Stimulated activated CD8-positive, alpha-beta memory T cell treated with anti-CD3 and anti-CD28 coated beads, Interleukin-7, amount 100 ng/mL, for 48 hours (primary cell): Measurements from ENCODE around the gene ARMC7.
"Not testable (repeated sequence)": the region's sequence is repeated elsewhere in the genome, so short reads cannot be mapped to it uniquely, and the experiment has no call there.

ENCODE experiments used
- DNase-seq, 2 donors: peaks; one replicate each; pipeline ENCODE4 v3.0.0-alpha.2; 2020; ENCODE audit warnings: low read depth in 1 of 2; ENCODE audit errors: extremely low read depth in 1 of 2

ARMC7 gene

DNA sequence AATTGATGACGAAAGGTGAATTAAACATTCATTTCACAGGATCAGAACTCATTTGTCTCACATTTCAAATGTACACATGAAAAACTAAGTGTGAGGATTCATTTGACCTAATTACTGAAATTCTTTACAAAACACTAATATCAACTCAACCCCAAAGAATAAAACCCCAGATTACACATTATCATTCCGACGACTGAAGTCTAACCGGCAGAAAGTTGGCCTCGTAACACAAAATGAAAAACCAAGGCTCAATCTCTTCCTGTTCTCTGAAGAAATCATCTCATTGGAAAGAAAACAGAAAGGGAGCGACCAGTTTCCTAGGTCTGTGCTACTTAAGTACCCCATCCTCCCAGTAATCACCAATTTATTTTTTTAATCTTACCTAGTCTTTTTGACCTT is 42.8 kb downstream of the ARMC7 start:
- DNase-seq: no peak

DNA sequence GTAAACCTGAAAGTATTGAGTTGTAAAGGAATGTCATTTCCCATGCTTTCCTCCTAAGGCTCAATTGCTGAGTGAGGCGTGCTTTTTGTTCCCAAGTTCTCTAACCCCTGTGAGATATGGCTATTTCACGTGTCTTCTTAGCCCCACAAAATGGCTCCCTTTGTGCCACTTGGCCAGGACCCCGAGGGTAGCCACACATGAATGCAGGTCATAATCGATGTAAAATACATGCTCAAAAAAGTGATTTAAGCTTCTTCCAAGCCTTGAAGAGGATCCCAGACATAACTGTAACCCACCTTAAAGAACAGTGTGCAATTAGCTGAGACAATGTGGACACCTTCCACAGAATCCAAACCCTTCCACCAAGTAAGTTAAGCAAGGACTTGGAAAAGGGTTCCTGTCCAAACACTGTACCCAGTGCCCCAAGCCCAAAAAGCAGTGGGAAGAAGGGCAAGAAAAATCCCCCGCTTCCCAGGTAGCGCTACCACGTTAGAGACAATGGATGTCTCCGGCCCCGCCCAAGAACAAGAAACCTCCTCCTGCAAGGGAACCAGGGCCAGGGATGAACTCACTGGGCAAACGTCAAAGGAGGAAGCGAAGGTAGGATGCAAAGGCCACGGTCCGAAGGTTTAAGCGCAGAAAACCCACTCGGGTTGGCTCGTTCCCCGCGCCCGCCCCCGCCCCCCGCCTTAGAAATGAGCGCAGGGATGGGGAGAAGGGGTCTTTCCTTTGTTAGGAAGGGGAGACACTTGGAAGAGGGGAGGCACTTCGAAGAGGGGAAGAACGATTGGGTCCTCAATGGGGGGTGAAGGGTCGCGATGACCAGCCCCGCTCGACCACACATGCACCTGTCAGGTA is 43.4 kb downstream of the ARMC7 start:
- DNase-seq: no peak

DNA sequence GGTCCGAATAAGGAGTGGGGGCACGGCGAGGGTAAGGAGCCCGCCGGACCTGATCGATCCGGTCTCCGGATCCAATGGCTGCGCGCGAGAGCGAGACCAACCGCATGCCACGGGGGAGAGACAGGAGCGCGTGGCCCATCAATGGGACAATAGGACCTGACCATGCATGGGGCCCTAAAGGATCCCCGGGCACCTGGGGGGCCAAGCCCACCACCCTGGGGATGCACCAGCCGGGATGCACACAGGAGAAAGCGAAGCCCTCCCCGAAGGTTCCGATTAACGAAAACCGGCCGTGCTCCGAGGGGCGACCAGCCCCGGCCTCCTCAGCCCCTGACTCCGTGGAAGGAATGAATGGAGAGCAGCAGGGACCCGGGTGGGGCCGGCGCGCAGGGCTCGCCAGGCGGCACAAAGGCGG is 44.0 kb downstream of the ARMC7 start:
- peak in 1 of 2 donors; percentile 11 for DNase-seq

DNA sequence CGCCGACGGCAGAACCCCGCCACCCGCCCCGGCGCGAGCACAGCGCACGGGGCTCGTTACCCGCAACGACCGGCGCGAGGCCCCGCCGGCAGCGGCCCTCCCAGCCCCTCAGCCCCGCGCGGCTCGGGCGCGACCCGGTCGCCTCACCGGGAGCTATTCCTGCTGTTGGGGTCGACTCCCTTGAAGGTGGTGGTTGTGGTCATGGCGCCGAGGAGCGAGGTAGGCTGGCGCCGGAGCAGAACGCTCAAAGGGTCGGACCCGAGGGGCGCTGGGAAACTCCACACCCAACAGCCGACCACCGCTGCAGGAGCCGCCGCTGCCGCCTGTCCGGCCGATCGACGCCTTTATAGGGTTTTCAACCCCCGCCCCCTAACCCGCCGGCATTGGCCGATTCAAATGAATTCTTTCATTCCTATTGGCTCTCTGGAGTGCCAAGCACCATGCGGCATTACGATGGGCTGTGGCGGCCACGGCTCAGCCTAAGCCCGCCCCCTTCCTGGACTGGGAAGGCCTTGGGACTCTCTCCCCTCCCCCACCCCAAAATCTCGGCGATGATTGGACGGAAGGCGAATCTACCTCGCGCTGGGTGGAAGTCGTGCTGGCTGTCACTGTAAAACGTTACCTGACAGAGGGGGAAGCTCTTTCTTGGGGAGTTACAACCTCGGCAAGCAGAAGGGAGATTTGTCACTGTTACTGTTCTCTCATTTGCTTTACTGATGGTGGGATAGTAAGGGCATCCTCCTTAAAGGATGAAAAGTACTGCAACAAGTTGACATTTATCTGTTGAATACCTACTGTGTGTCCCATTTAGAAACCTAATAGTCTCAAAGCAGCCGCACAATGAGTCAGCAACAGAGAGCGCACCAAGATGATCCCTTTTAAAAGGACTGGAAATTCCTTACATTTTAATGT is 44.7 kb downstream of the ARMC7 start, which contains the start of gene JPT1:
TSS of gene JPT1 (minus strand) at position 318 of the 912 bp plus-strand sequence. CDS start at position 203, 115 bp downstream.
- peak; percentile 93 to 98 for DNase-seq

DNA sequence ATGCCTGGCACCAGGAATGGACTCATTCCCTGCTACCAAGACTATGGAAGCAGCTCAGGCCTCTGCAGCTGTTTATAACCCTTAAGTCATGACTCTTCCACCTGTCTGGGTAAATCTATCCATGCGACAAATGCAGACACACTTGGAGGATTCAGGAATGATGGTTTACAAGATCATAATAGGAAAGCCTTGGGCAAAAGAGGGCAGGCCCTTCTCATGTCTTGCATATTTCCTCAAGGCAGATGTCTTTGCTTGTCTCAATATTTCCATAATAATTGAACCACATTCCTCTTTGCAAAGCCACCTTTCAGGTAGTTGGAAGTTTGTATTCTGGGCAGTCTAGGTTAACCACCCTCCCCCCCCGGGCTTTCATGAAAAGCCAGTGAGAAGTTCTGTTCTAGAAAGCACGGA is 45.4 kb downstream of the ARMC7 start:
- no peak for DNase-seq

DNA sequence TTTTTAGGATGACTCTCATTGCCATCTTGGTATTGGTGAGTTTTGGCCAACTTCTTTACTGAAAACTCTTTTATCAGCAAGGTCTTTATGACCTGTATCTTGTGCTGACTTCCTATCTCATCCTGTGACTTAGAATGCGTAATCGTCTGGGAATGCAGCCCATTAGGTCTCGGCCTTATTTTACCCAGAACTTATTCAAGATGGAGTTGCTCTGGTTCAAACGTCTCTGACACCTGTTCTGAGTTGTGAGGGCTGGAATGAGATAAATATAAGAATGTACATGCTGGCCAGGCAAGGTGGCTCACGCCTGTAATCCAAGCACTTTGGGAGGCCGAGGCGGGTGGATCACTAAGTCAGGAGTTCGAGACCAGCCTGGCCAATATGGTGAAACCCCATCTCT is 48.7 kb downstream of the ARMC7 start:
- DNase-seq: not testable (repeated sequence)

DNA sequence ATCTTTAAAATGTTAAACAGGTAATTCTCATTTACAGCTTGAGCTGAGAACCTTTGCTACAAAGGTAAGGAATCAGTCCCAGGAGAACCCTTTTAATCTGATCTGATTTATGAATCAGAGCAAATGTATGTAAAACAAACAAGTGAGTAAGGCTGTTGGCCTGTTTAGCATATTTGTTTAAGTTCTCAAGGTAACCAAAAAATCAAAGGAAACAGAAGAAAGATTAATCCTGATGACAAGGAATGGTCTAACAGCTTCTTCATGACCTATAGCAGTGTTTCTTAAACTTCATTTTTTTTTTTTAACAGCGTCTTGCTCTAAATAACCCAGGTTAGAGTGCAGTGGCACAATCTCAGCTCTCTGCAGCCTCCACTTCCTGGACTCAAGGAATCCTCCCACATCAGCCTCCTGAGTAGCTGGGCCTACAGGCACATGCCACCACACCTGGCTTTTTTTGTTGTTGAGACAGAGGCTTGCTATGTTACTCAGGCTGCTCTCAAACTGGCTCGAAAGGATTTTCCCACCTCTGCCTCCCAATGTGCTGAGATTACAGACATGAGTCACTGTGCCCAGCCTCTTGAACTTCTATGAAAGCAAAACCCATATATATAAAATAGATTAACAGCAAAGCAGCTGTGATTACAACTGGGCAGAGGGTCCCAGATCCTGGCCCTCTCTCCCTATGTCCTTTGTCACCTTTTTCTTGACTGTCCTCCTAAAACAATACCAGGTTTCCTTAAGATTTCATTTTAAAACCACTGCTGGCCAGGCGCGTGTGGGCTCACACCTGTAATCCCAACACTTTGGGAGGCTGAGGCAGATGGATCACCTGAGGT is 49.6 kb downstream of the ARMC7 start:
- DNase-seq: no peak

DNA sequence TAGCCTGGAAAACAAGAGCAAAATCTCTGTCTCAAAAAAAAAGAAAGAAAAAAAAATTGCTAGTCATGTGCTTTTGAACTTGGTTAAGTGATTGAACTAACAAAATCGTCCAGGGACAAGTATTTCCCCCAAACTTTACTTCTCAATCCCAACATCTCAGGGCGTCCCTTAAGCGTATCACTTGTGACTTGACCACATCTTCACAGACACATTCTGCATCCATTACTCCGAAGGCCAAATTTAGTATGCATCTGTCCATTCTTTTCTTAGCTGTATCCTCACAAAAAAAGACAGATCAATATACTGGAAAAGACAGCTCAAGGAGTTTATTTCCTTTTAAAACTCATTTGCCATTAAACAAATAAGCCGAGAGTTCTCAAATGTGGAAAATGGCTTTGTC is 50.4 kb downstream of the ARMC7 start:
- DNase-seq: no peak

DNA sequence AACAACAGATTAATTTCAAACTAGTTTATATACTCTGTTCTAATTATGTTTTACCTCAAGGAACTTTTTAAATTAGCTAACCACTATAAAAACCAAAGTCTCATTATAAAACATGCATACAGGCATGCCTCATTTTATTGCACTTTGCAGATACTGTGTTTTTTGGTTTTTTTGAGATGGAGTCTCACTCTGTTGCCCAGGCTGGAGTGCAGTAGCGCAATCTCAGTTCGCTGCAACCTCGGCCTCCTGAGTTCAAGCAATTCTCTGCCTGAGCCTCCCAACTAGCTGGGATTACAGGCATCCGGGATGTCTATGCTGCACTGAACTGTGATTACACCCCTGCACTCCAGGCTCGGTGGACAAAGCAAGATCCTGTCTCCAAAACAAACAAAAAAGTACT is 53.3 kb downstream of the ARMC7 start:
- no peak for DNase-seq

DNA sequence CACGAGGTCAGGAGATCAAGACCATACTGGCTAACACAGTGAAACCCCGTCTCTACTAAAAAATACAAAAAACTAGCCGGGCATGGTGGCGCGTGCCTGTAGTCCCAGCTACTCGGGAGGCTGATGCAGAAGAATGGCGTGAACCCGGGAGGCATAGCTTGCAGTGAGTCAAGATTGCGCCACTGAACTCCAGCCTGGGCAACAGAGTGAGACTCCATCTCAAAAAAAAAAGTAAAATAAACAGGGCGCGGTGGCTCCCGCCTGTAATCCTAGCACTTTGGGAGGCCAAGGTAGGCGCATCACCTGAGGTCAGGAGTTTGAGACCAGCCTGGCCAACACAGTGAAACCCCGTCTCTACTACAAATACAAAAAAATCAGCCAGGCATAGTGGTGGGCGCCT is 54.8 kb downstream of the ARMC7 start:
- DNase-seq: not testable (repeated sequence)

DNA sequence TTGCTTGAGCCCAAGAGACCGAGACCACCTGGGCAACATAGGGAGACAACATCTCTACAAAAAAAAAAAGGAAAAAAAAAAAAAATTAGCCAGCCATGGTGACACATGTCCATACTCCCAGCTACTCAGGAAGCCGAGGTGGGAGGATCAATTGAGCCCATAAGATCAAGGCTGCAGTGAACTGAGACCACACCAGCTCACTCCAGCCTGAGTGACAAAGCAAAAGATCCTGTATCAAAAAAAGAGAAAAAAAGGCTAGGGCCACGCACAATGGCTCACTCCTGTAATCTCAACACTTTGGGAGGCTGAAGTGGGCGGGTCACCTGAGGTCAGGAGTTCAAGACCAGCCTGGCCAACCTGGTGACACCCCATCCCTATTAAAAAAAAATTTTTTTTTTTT is 59.2 kb downstream of the ARMC7 start:
- DNase-seq: no peak

DNA sequence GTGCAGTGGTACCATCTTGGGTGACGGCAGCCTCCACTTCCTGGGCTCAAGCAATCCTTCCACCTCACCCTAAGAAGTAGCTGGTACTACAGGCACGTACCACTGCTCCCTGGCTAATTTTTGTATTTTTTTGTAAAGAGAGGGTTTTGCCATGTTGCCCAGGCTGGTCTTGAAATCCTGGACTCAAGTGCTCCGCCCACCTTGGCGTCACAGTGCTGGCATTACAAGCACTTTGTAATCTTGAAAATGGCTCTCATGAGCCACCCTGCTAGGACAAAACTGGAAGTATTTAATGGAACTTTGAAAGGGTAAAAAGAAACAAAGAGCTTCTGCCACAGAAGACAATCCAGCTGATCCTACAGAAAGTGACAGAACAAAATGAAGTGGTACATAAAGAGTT is 63.8 kb downstream of the ARMC7 start:
- DNase-seq: no peak

DNA sequence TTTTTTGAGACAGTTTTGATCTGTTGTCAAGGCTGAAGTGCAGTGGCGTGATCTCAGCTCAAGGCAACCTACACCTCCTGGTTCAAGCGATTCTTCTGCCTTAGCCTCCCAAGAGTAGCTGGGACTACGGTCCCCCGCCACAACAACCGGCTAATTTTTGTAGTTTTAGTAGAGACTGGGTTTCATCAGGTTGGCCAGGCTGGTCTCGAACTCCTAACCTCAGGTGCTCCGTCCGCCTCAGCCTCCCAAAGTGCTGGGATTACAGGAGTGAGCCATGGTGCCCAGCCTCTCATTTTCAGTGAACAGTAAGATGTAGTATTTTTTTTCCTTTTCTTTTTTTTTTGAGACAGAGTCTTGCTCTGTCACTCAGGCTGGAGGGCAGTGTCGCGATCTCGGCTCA is 65.2 kb downstream of the ARMC7 start:
- DNase-seq: no peak

DNA sequence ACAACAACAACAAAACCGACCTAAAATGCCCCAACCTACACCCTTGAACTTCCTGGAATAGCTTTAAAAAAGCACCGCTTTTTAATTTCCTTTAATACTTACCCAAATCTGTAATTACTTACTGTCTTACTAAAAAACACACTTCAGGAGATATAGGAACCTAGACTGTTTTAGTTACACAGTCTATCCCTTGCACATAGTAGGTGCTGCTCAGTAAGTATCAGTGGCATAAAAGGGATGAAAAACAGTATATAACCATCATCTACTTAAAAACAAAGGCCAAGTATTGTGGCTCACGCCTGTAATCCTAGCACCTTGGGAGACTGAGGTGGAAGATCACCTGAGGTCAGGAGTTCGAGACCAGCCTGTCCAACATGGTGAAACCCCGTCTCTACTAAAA is 66.9 kb downstream of the ARMC7 start:
- DNase-seq: no peak

DNA sequence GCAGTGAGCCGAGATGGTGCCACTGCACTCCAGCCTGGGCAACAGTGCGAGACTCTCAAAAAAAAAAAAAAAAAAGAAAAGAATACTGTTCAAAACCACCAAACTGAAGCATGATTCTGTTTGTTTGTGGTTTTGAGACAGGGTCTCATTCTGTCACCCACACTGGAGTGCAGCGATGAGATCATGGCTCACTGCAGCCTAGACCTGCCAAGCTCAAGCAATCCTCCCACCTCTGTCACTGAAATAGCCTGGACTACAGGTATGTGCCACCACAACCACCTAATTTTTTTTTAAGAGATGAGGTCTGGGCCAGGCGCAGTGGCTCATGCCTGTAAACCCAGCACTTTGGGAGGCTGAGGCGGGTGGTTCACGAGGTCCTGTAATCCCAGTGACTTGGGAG is 68.7 kb downstream of the ARMC7 start:
- DNase-seq: no peak
